ENCODE measurements around the gene NCAPD2. TPM values are rescaled to one million over a fixed set of nuclear protein-coding genes. Genes with fewer than 3 reads are reported as not detected.
A peak's percentile ranks its signal among the peaks of the same experiment; 100 is the strongest.
"Not testable (repeated sequence)": the region's sequence is repeated elsewhere in the genome, so short reads cannot be mapped to it uniquely, and the experiment has no call there.

NCAPD2 gene
- total and polyA plus RNA-seq, 2 donors = 18.8 to 69.6 TPM

DNA sequence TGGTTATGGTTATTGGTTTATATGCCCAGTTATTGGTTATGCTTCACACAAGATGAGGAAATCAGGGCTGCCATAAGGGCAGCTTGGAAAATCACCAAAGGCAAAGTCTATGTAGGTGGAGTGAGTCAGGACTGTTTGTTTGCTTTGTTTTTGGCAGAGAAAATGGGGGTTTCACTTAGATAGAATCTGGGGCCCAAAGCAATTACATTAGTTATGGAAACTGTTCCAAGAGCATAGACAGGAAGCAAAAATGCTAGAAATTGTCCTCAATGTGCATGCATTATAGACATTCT is 25.7 kb upstream of the NCAPD2 start:
- Histone ChIP-seq H3K27ac (ENCODE audit: low read depth in 1 of 2, low read length in 1 of 2) (no peak overlapping the region), H3K9me3 (ENCODE audit: control insufficient read depth in 2 of 2, insufficient read depth in 1 of 2, low read length in 1 of 2) (peaks cover 0 to 4% of the 10 kb centered on the region in 2 donors), H3K27me3 (ENCODE audit: control insufficient read depth in 2 of 2, insufficient read depth in 1 of 2, low read length in 1 of 2) (no peaks in the 10 kb centered on the region), H3K4me1 (ENCODE audit: control insufficient read depth in 2 of 2, insufficient read depth in 2 of 2, low read length in 2 of 2) (peaks cover 37 to 55% of the 10 kb centered on the region in 2 donors), H3K36me3 (ENCODE audit: control insufficient read depth in 2 of 2, insufficient read depth in 2 of 2, low read length in 1 of 2) (peaks cover 31 to 47% of the 10 kb centered on the region in 2 donors), H3K4me3 (ENCODE audit: low read length in 2 of 2) (no peak overlapping the region)
- no peak for DNase-seq (ENCODE audit: low read depth in 6 of 9, low spot score in 9 of 9)

DNA sequence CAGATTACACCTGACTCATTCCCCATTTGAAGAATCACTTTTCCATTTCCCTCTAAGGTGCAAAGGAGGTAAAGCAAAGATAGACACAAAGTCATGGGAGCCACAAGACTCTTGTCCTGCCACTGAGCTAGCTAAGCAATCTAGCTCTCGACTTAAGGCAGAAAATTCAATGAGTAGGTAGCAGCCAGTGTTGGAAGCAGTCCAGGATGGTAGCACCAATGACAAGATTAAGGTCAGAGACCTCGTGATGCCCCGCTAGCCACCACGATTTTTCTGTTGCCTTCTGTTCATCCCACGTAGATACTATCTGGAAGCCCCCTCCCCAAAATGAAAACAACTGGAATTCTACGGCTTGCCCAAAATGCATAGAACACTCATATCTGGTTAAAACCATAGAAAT is 24.8 kb upstream of the NCAPD2 start:
- Histone ChIP-seq H3K4me1 (ENCODE audit: control insufficient read depth in 2 of 2, insufficient read depth in 2 of 2, low read length in 2 of 2) (peaks cover 28 to 47% of the 10 kb centered on the region in 2 donors), H3K27me3 (ENCODE audit: control insufficient read depth in 2 of 2, insufficient read depth in 1 of 2, low read length in 1 of 2) (no peaks in the 10 kb centered on the region), H3K9me3 (ENCODE audit: control insufficient read depth in 2 of 2, insufficient read depth in 1 of 2, low read length in 1 of 2) (peaks cover 0 to 4% of the 10 kb centered on the region in 2 donors), H3K4me3 (ENCODE audit: low read length in 2 of 2) (peak overlapping the region; percentile 76 to 85), H3K27ac (ENCODE audit: low read depth in 1 of 2, low read length in 1 of 2) (no peak overlapping the region), H3K36me3 (ENCODE audit: control insufficient read depth in 2 of 2, insufficient read depth in 2 of 2, low read length in 1 of 2) (peaks cover 23 to 38% of the 10 kb centered on the region in 2 donors)
- WGBS = 90% methylated on average over 6 of the region's 6 CpGs
- DNase-seq (ENCODE audit: low read depth in 6 of 9, low spot score in 9 of 9) = no peak

DNA sequence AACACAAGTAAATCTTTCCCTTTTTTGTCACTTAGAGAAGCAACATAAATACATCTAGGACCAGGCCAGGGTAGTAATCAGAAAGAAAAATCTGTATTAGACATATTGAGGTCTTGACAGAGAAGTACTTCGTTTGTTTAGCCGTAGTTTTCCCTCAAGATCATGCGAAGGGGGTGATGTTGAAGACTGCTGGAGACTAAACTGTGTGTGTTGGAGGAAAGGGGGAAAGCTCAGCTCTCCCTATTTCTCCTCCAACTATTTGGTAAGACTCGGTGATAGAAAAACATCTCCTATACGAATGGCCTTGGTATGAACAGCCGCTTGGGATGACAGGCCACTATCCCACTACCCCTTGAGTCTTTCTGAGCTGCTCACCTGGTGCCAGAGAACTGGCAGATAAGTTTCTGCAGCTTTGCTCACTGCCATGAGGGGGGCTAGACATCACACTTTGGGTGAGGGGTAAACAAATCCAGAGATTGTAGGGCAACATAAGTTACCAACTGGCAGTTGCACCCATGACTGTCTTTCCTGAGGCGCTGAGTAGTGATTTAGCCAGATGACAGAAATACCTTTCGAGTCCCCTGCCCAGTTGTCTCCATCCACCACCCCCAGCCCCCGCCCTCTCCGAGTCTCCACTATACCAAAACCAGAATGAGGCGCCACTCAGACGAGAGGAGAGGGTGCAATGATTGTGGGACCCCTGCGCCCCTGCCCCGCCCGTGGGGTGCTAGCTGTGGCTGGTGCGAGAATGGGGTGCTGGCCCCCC is 24.1 kb upstream of the NCAPD2 start:
- WGBS = 34% methylated on average over 16 of the region's 16 CpGs
- Histone ChIP-seq H3K4me1 (ENCODE audit: control insufficient read depth in 2 of 2, insufficient read depth in 2 of 2, low read length in 2 of 2) (peaks cover 21 to 40% of the 10 kb centered on the region in 2 donors), H3K9me3 (ENCODE audit: control insufficient read depth in 2 of 2, insufficient read depth in 1 of 2, low read length in 1 of 2) (no peaks in the 10 kb centered on the region), H3K27me3 (ENCODE audit: control insufficient read depth in 2 of 2, insufficient read depth in 1 of 2, low read length in 1 of 2) (no peaks in the 10 kb centered on the region), H3K36me3 (ENCODE audit: control insufficient read depth in 2 of 2, insufficient read depth in 2 of 2, low read length in 1 of 2) (peaks cover 16 to 31% of the 10 kb centered on the region in 2 donors), H3K4me3 (ENCODE audit: low read length in 2 of 2) (peak overlapping the region; percentile 76 to 85), H3K27ac (ENCODE audit: low read depth in 1 of 2, low read length in 1 of 2) (peak overlapping the region; percentile 93 to 95)
- DNase-seq (ENCODE audit: low read depth in 6 of 9, low spot score in 9 of 9) = peak in 1 of 9 donors; percentile 50

DNA sequence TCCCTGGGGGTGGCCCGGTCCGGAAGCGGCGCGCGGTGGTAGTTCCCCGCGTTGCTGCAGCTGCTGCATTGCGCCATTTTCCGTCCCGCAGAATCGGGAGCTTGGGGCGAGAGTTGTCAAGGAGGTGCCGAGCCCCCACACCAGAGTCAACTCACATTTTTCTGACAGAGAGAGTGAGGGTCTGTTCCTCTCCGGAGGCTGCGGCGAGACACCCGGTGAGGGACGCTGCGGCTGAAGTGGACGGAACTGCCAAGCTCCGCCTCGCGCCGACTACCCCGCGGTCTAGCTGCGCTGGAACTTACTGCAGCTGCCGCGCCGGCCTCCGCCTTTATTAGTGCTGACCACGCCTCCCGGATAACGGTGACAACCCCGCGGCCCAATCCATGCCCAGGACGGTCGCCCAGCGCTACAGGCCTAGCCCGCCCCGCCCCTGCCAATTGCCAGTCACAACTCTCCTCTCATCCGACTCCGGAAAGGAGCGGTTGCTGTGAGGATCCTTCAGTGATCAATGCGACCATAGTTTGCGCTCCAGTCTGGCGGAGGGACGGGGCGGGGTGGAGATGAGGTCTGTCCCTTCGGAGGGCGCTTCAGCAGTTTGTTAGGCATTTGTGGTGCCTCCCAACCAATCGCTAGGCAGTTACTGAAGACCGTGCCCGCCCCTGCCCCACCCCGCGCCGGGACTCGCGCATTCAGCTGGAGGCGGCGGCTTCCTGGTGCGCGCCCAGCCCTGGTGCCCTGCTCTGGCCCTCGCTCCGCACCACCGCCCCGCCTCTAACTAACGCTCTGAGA is 23.3 kb upstream of the NCAPD2 start, which contains the start of gene VAMP1:
Gene VAMP1, minus strand, starts transcription at position 303 of the 789 bp plus-strand sequence. Its CDS starts 146 bp downstream, at position 157.
- Histone ChIP-seq H3K27ac (ENCODE audit: low read depth in 1 of 2, low read length in 1 of 2) (peak within 1 kb of the TSS; percentile 93 to 95), H3K36me3 (ENCODE audit: control insufficient read depth in 2 of 2, insufficient read depth in 2 of 2, low read length in 1 of 2) (peaks cover 15 to 25% of the 10 kb centered on the region in 2 donors), H3K9me3 (ENCODE audit: control insufficient read depth in 2 of 2, insufficient read depth in 1 of 2, low read length in 1 of 2) (no peaks in the 10 kb centered on the region), H3K27me3 (ENCODE audit: control insufficient read depth in 2 of 2, insufficient read depth in 1 of 2, low read length in 1 of 2) (no peaks in the 10 kb centered on the region), H3K4me3 (ENCODE audit: low read length in 2 of 2) (peak within 1 kb of the TSS; percentile 76 to 85), H3K4me1 (ENCODE audit: control insufficient read depth in 2 of 2, insufficient read depth in 2 of 2, low read length in 2 of 2) (peaks cover 19 to 33% of the 10 kb centered on the region in 2 donors)
- WGBS = under 1% methylated on average over 69 of the region's 69 CpGs
- DNase-seq (ENCODE audit: low read depth in 6 of 9, low spot score in 9 of 9) = peak in 8 of 9 donors; percentile 78 to 94 (median 89)

DNA sequence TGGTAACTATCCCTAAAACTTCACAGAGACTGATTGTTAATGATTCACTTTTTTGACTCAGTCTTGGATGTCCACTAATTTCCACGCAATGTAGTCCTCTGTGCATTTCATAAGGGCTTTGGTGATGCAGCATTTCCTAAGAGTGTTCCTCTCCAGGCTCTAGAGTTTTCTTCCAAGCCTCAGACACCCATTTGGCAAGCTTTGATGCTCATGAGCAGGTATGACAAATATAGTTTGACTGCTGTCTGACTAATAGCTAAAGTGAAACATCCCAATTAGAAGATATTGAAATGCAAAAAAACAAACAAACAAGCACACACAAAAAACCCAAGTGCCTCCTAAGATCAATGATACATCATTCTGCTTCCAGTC is 21.9 kb upstream of the NCAPD2 start:
- Histone ChIP-seq H3K27me3 (ENCODE audit: control insufficient read depth in 2 of 2, insufficient read depth in 1 of 2, low read length in 1 of 2) (no peaks in the 10 kb centered on the region), H3K27ac (ENCODE audit: low read depth in 1 of 2, low read length in 1 of 2) (no peak overlapping the region), H3K9me3 (ENCODE audit: control insufficient read depth in 2 of 2, insufficient read depth in 1 of 2, low read length in 1 of 2) (no peaks in the 10 kb centered on the region), H3K36me3 (ENCODE audit: control insufficient read depth in 2 of 2, insufficient read depth in 2 of 2, low read length in 1 of 2) (peaks cover 3 to 13% of the 10 kb centered on the region in 2 donors), H3K4me3 (ENCODE audit: low read length in 2 of 2) (no peak overlapping the region), H3K4me1 (ENCODE audit: control insufficient read depth in 2 of 2, insufficient read depth in 2 of 2, low read length in 2 of 2) (peaks cover 24 to 29% of the 10 kb centered on the region in 2 donors)
- 97% methylated on average over 1 of the region's 1 CpG for WGBS
- no peak for DNase-seq (ENCODE audit: low read depth in 6 of 9, low spot score in 9 of 9)

DNA sequence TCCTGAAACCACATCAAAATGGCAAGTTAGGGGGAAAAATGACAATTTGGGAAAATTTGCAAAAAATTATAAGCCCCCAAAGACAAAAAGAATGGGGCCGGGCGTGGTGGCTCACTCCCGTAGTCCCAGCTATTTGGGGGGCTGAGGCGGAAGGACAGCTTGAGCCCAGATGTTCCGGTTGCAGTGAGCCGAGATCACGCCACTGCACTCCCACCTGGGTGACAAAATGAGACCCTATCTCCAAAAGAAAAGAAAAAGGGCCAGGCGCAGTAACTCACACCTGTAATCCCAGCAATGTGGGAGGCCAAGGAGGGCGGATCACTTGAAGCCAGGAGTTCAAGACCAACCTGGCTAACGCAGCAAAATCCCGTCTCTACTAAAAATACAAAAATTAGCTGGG is 21.4 kb upstream of the NCAPD2 start:
- Histone ChIP-seq H3K4me1 (ENCODE audit: control insufficient read depth in 2 of 2, insufficient read depth in 2 of 2, low read length in 2 of 2) (peaks cover 24 to 29% of the 10 kb centered on the region in 2 donors), H3K27me3 (ENCODE audit: control insufficient read depth in 2 of 2, insufficient read depth in 1 of 2, low read length in 1 of 2) (no peaks in the 10 kb centered on the region), H3K36me3 (ENCODE audit: control insufficient read depth in 2 of 2, insufficient read depth in 2 of 2, low read length in 1 of 2) (peaks cover 3 to 11% of the 10 kb centered on the region in 2 donors), H3K4me3 (ENCODE audit: low read length in 2 of 2) (no peak overlapping the region), H3K9me3 (ENCODE audit: control insufficient read depth in 2 of 2, insufficient read depth in 1 of 2, low read length in 1 of 2) (no peaks in the 10 kb centered on the region), H3K27ac (ENCODE audit: low read depth in 1 of 2, low read length in 1 of 2) (no peak overlapping the region)
- DNase-seq (ENCODE audit: low read depth in 6 of 9, low spot score in 9 of 9) = no peak
- 92% methylated on average over 11 of the region's 11 CpGs for WGBS

DNA sequence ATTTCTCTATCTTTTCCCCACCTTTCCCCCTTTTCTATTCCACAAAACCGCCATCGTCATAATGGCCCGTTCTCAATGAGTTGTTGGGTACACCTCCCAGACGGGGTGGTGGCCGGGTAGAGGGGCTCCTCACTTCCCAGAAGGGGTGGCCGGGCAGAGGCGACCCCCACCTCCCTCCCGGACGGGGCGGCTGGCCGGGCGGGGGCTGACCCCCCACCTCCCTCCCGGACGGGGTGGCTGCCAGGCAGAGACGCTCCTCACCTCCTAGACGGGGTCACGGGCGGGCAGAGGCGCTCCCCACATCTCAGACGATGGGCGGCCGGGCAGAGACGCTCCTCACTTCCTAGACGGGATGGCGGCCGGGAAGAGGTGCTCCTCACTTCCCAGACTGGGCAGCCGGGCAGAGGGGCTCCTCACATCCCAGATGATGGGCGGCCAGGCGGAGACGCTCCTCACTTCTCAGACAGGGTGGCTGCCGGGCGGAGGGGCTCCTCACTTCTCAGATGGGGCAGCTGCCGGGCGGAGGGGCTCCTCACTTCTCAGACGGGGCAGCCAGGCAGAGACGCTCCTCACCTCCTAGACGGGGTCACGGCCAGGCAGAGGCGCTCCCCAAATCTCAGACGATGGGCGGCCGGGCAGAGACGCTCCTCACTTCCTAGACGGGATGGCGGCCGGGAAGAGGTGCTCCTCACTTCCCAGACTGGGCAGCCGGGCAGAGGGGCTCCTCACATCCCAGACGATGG is 18.5 kb upstream of the NCAPD2 start:
- peaks cover 9 to 10% of the 10 kb centered on the region in 2 donors for H3K4me1 ChIP-seq (ENCODE audit: control insufficient read depth in 2 of 2, insufficient read depth in 2 of 2, low read length in 2 of 2)
- not testable (repeated sequence) for DNase-seq (ENCODE audit: low read depth in 6 of 9, low spot score in 9 of 9); H3K36me3 ChIP-seq (ENCODE audit: control insufficient read depth in 2 of 2, insufficient read depth in 2 of 2, low read length in 1 of 2); H3K27me3 ChIP-seq (ENCODE audit: control insufficient read depth in 2 of 2, insufficient read depth in 1 of 2, low read length in 1 of 2); H3K9me3 ChIP-seq (ENCODE audit: control insufficient read depth in 2 of 2, insufficient read depth in 1 of 2, low read length in 1 of 2); H3K27ac ChIP-seq (ENCODE audit: low read depth in 1 of 2, low read length in 1 of 2); H3K4me3 ChIP-seq (ENCODE audit: low read length in 2 of 2)
- 97% methylated on average over 43 of the region's 48 CpGs for WGBS

DNA sequence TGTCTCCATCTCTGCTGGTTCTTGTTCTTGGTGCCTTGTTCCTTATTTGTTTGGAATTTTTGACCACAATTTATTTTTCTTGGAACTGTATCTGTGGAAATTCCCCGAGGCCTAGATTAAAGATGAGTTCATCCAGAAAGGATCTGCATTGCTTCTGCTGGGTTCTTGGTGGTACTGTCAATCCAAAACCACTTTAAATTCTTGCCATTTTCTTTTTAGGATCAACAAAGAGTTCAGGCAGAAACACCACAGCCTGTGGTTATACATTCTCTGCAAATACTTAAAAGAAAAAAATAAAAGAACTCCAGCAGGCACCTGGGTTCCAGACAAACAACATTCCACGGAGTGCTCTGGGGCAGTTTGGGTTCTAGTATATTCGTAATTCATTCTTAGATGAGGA is 17.4 kb upstream of the NCAPD2 start:
- Histone ChIP-seq H3K9me3 (ENCODE audit: control insufficient read depth in 2 of 2, insufficient read depth in 1 of 2, low read length in 1 of 2) (no peaks in the 10 kb centered on the region), H3K27ac (ENCODE audit: low read depth in 1 of 2, low read length in 1 of 2) (no peak overlapping the region), H3K36me3 (ENCODE audit: control insufficient read depth in 2 of 2, insufficient read depth in 2 of 2, low read length in 1 of 2) (no peaks in the 10 kb centered on the region), H3K27me3 (ENCODE audit: control insufficient read depth in 2 of 2, insufficient read depth in 1 of 2, low read length in 1 of 2) (no peaks in the 10 kb centered on the region), H3K4me3 (ENCODE audit: low read length in 2 of 2) (no peak overlapping the region), H3K4me1 (ENCODE audit: control insufficient read depth in 2 of 2, insufficient read depth in 2 of 2, low read length in 2 of 2) (peaks cover 4 to 6% of the 10 kb centered on the region in 2 donors)
- 58% methylated on average over 3 of the region's 3 CpGs for WGBS
- no peak for DNase-seq (ENCODE audit: low read depth in 6 of 9, low spot score in 9 of 9)

Measured in thymus (tissue), 11 donors.